Left lung (tissue), 10 donors: ENCODE results near the gene KLF11. TPM values are rescaled to one million over a fixed set of nuclear protein-coding genes. Genes with fewer than 3 reads are reported as not detected.

Experiments used
- ATAC-seq: fragments of 200-7000 bp; cut with Tn5 transposase; one replicate; pipeline ENCODE4 v1.9.1; 2020; ENCODE audit warnings: moderate library complexity
- DNase-seq, 4 donors: peaks; one replicate each; pipeline ENCODE4 v3.0.0-alpha.2; 2013 to 2020
- H3K27ac ChIP-seq, 2 donors: fragments of 200-600 bp; sonication (generic) in 1 of 2; one replicate each; pipeline versions ENCODE4 v1.5.0 to v1.8.0; 2020 to 2021
- H3K27me3 ChIP-seq, 2 donors: fragments of 200-600 bp; sonication (generic) in 1 of 2; one replicate each; pipeline versions ENCODE4 v1.5.0 to v1.8.0; 2020 to 2021
- H3K36me3 ChIP-seq, 2 donors: fragments of 200-600 bp; sonication (generic) in 1 of 2; one replicate each; pipeline versions ENCODE4 v1.5.0 to v1.8.0; 2020 to 2021
- H3K4me1 ChIP-seq, 2 donors: fragments of 200-600 bp; one replicate each; pipeline ENCODE4 v1.8.0; 2021
- H3K4me3 ChIP-seq, 2 donors: fragments of 200-600 bp; sonication (generic) in 1 of 2; one replicate each; pipeline versions ENCODE4 v1.5.0 to v1.8.0; 2020 to 2021; ENCODE audit warnings: mild to moderate bottlenecking in 1 of 2
- H3K9me3 ChIP-seq, 2 donors: fragments of 200-600 bp; sonication (generic) in 1 of 2; one replicate each; pipeline versions ENCODE4 v1.5.0 to v1.8.0; 2020 to 2021
- CTCF ChIP-seq, 2 donors: fragments of 200-600 bp; sonication (generic) in 1 of 2; IDR thresholded peaks; one replicate each; pipeline versions ENCODE4 v1.5.0 to v1.8.0; 2021; ENCODE audit warnings: antibody characterized with exemption in 2 of 2
- intact Hi-C, 2 donors: fragments of 100-400 bp; cut with DNase I; formaldehyde crosslinking; loops; one replicate each; pipeline versions ENCODE4 v1.11.2 to v1.14.2; 2022
- polyA plus RNA-seq, 6 donors: library from polyadenylated mRNA; unstranded; fragments of 120-200 nt; gene quantifications; one replicate each; pipeline ENCODE4 v1.2.1, GENCODE V29; 2013; ENCODE audit not compliant: insufficient read length in 6 of 6
- total RNA-seq, 2 donors: library from RNA; stranded (reverse); fragmentation: NEBNext Ultra II Directional; extraction: Animal tissue kit (Norgen Biotek cat#: 25700); gene quantifications; one replicate each; pipeline ENCODE4 v1.2.1, GENCODE V29; 2021
- donor health status: DM: no; HTN: yes; CAD: no.
- donor health status: DM: no; HTN: no; CAD: no.

Gene KLF11
- total and polyA plus RNA-seq, 8 donors = 15.7 to 23.0 (median 20.0) TPM

GRCh38 chr2:10083692-10084211 lies 40.4 kb downstream of the KLF11 start:
- Histone ChIP-seq H3K4me3 (no peak overlapping the region), H3K4me1 (peaks cover 4 to 23% of the 10 kb centered on the region in 2 donors), H3K9me3 (no peaks in the 10 kb centered on the region), H3K27ac (no peak overlapping the region), H3K36me3 (no peaks in the 10 kb centered on the region), H3K27me3 (peaks cover 28 to 62% of the 10 kb centered on the region in 2 donors)
- intact Hi-C loops = no loop called here
- ATAC-seq (no peak), DNase-seq (no peak)
- TF ChIP-seq CTCF (IDR thresholded peaks at IDR 0.05) = no peak

GRCh38 chr2:10084223-10084865 lies 41.0 kb downstream of the KLF11 start:
- Histone ChIP-seq H3K9me3 (no peaks in the 10 kb centered on the region), H3K27ac (no peak overlapping the region), H3K27me3 (peaks cover 24 to 56% of the 10 kb centered on the region in 2 donors), H3K36me3 (no peaks in the 10 kb centered on the region), H3K4me3 (no peak overlapping the region), H3K4me1 (peaks cover 0 to 17% of the 10 kb centered on the region in 2 donors)
- intact Hi-C loops = no loop called here
- no peak for ATAC-seq
- no peak for DNase-seq
- TF ChIP-seq CTCF (IDR thresholded peaks at IDR 0.05) = no peak

GRCh38 chr2:10085043-10085667 lies 41.8 kb downstream of the KLF11 start:
- Histone ChIP-seq H3K4me1 (peaks cover 0 to 10% of the 10 kb centered on the region in 2 donors), H3K36me3 (no peaks in the 10 kb centered on the region), H3K27me3 (peaks cover 24 to 50% of the 10 kb centered on the region in 2 donors), H3K27ac (no peak overlapping the region), H3K4me3 (no peak overlapping the region), H3K9me3 (no peaks in the 10 kb centered on the region)
- DNase-seq (no peak), ATAC-seq (no peak)
- intact Hi-C loops = no loop called here
- no peak for TF ChIP-seq CTCF (IDR thresholded peaks at IDR 0.05)

- intact Hi-C loops = no loop called here
- no peak overlapping the region for H3K27ac ChIP-seq
- peaks cover 0 to 5% of the 10 kb centered on the region in 2 donors for H3K4me1 ChIP-seq
- H3K36me3 ChIP-seq = no peaks in the 10 kb centered on the region
- peak in 1 of 4 donors; percentile 41 for DNase-seq
- peaks cover 19 to 46% of the 10 kb centered on the region in 2 donors for H3K27me3 ChIP-seq
- H3K9me3 ChIP-seq = no peaks in the 10 kb centered on the region
- no peak for ATAC-seq
- no peak overlapping the region for H3K4me3 ChIP-seq
- no peak for TF ChIP-seq CTCF (IDR thresholded peaks at IDR 0.05)
Measured at GRCh38 chr2:10085668-10086059, 42.3 kb downstream of the KLF11 start.

- intact Hi-C loops = no loop called here
- no peak overlapping the region for H3K27ac ChIP-seq
- no peak for TF ChIP-seq CTCF (IDR thresholded peaks at IDR 0.05)
- H3K27me3 ChIP-seq = peaks cover 20 to 45% of the 10 kb centered on the region in 2 donors
- no peak for DNase-seq
- no peak overlapping the region for H3K4me3 ChIP-seq
- H3K9me3 ChIP-seq = no peaks in the 10 kb centered on the region
- H3K36me3 ChIP-seq = no peaks in the 10 kb centered on the region
- no peak for ATAC-seq
- H3K4me1 ChIP-seq = peaks cover 5 to 9% of the 10 kb centered on the region in 2 donors
Measured at GRCh38 chr2:10086950-10087349, 43.6 kb downstream of the KLF11 start.
